IMR-90 (cell line): ENCODE results near the gene TMEM43.

Experiments
- BHLHE40 ChIP-seq: fragments of 150-350 bp; IDR thresholded peaks from 2 replicates; pipeline ENCODE4 v1.6.1; 2016; ENCODE audit warnings: mild to moderate bottlenecking, low read depth, low read length
- CEBPB ChIP-seq: IDR thresholded peaks from 2 replicates; pipeline ENCODE4 v1.6.1; 2012; ENCODE audit warnings: low read depth, low read length, improper control_type of control experiment
- FOS ChIP-seq: fragments of 150-350 bp; IDR thresholded peaks from 2 replicates; pipeline ENCODE4 v1.6.1; 2016; ENCODE audit warnings: low read depth, low read length
- MAFK ChIP-seq: IDR thresholded peaks from 2 replicates; pipeline ENCODE4 v1.6.1; 2012; ENCODE audit warnings: low read depth, low read length, improper control_type of control experiment
- MAZ ChIP-seq: IDR thresholded peaks from 2 replicates; pipeline ENCODE4 v1.6.1; 2012; ENCODE audit warnings: low read depth, mild to moderate bottlenecking, low read length, improper control_type of control experiment, moderate library complexity, borderline replicate concordance
- MXI1 ChIP-seq: IDR thresholded peaks from 2 replicates; pipeline ENCODE4 v1.6.1; 2012; ENCODE audit warnings: low read depth, mild to moderate bottlenecking, low read length, moderate library complexity, borderline replicate concordance
- POLR2A ChIP-seq: IDR thresholded peaks from 2 replicates; pipeline ENCODE4 v1.6.1; 2012; ENCODE audit warnings: mild to moderate bottlenecking, low read depth, low read length
- RAD21 ChIP-seq: IDR thresholded peaks from 2 replicates; pipeline ENCODE4 v1.6.1; 2012; ENCODE audit warnings: low read length, improper control_type of control experiment
- RCOR1 ChIP-seq: IDR thresholded peaks from 2 replicates; pipeline ENCODE4 v1.6.1; 2012; ENCODE audit warnings: mild to moderate bottlenecking, low read length, improper control_type of control experiment; ENCODE audit not compliant: insufficient replicate concordance
- RFX5 ChIP-seq: IDR thresholded peaks from 2 replicates; pipeline ENCODE4 v1.8.0; 2012; ENCODE audit warnings: low read depth, mild to moderate bottlenecking, low read length, moderate library complexity
- SMC3 ChIP-seq: fragments of 150-350 bp; IDR thresholded peaks from 2 replicates; pipeline ENCODE4 v1.6.1; 2016; ENCODE audit warnings: low read depth, mild to moderate bottlenecking, antibody characterized with exemption, low read length, moderate library complexity
- USF2 ChIP-seq: fragments of 150-350 bp; IDR thresholded peaks from 2 replicates; pipeline ENCODE4 v1.6.1; 2017; ENCODE audit warnings: mild to moderate bottlenecking, antibody characterized with exemption, low read length, low read depth
- TF ChIP-seq, protein P1 (sequence below): conservative IDR thresholded peaks from 2 replicates; pipeline ENCODE4 v1.5.1; 2012; ENCODE audit warnings: mild to moderate bottlenecking, low read depth, low read length, improper control_type of control experiment

DNA sequence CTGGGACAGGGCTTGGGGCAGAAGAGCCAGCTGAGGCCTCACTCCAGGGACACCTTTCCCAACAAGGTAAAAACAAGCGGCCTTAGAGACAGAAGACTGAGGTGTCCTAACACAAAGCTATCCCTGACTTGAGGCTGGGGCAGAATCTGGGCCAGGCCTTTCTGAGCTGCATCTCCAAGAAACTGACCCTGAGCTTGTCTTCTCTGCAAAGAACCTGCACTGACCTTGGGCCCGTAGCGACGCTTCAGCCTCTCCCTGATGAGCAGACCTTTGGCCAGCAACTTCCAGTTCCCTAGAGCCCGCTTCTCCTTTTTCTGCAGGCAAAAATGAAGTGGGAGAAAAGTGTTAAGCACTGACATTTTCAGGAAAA lies 22.2 kb downstream of the TMEM43 start:
- TF ChIP-seq, protein P1, sequence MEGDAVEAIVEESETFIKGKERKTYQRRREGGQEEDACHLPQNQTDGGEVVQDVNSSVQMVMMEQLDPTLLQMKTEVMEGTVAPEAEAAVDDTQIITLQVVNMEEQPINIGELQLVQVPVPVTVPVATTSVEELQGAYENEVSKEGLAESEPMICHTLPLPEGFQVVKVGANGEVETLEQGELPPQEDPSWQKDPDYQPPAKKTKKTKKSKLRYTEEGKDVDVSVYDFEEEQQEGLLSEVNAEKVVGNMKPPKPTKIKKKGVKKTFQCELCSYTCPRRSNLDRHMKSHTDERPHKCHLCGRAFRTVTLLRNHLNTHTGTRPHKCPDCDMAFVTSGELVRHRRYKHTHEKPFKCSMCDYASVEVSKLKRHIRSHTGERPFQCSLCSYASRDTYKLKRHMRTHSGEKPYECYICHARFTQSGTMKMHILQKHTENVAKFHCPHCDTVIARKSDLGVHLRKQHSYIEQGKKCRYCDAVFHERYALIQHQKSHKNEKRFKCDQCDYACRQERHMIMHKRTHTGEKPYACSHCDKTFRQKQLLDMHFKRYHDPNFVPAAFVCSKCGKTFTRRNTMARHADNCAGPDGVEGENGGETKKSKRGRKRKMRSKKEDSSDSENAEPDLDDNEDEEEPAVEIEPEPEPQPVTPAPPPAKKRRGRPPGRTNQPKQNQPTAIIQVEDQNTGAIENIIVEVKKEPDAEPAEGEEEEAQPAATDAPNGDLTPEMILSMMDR = no peak
- TF ChIP-seq MAFK (no peak), USF2 (no peak), FOS (no peak), SMC3 (no peak), MAZ (no peak), BHLHE40 (no peak), RFX5 (no peak), POLR2A (no peak), RAD21 (no peak), MXI1 (no peak), CEBPB (no peak), RCOR1 (no peak)
